GM06990 (cell line): ENCODE data around the gene TEX10.
"Not testable (repeated sequence)": the region's sequence is repeated elsewhere in the genome, so short reads cannot be mapped to it uniquely, and the experiment has no call there.

ENCODE experiments used
- DNase-seq: peaks from one replicate; pipeline ENCODE4 v3.0.0-alpha.2; 2011; ENCODE audit not compliant: insufficient read length; ENCODE audit errors: extremely low read depth
- H3K27me3 ChIP-seq: replicated peaks from 2 replicates; pipeline ENCODE4 v1.6.0; 2011; ENCODE audit warnings: low read length; ENCODE audit not compliant: control insufficient read depth, insufficient read depth
- H3K36me3 ChIP-seq: 2 replicates; pipeline ENCODE4 v1.5.1; 2011; ENCODE audit warnings: low read length; ENCODE audit not compliant: control insufficient read depth, insufficient read depth
- H3K4me3 ChIP-seq: replicated peaks from 2 replicates; pipeline ENCODE4 v1.5.1; 2011; ENCODE audit warnings: low read depth, mild to moderate bottlenecking, control low read depth, low read length
- TF ChIP-seq, protein P1 (sequence below): IDR thresholded peaks from 2 replicates; pipeline ENCODE4 v1.5.1; 2011; ENCODE audit warnings: low read length, control low read depth, mild to moderate bottlenecking, inconsistent platforms; ENCODE audit not compliant: insufficient read depth, poor library complexity, severe bottlenecking

The TEX10 gene

DNA sequence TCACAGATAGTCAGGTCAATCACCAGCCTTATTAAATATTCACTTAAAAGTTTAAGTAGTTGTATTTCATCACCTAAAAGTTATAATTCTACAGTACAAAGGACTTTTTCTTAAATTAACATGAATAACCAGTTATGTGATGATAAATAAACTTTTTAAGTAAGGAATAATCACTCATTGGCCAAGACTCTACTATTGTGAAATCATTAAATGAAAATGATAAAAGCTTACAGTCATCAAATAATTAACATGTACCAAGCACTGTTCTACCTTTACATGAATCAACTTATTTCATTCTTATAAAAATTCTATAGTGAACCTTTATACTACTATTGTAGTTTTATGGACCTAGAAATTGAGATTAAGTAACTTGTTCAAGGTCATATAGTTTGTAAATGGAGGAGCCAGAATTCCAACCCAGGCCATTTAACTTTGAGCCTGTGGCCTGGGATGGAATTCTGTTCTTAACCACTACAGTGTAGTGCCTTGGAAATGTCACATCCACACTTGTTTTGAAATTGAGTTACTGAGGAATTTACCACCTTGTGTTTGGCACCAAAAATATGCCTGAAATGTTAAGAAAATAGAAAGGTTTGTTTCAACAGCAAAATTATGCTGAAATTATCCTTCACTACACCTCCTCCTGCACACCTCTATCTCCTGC is 41.4 kb upstream of the TEX10 start:
- Histone ChIP-seq H3K4me3 (no peak overlapping the region), H3K36me3 (no peaks in the 10 kb centered on the region), H3K27me3 (no peaks in the 10 kb centered on the region)
- no peak for DNase-seq
- TF ChIP-seq, protein P1, sequence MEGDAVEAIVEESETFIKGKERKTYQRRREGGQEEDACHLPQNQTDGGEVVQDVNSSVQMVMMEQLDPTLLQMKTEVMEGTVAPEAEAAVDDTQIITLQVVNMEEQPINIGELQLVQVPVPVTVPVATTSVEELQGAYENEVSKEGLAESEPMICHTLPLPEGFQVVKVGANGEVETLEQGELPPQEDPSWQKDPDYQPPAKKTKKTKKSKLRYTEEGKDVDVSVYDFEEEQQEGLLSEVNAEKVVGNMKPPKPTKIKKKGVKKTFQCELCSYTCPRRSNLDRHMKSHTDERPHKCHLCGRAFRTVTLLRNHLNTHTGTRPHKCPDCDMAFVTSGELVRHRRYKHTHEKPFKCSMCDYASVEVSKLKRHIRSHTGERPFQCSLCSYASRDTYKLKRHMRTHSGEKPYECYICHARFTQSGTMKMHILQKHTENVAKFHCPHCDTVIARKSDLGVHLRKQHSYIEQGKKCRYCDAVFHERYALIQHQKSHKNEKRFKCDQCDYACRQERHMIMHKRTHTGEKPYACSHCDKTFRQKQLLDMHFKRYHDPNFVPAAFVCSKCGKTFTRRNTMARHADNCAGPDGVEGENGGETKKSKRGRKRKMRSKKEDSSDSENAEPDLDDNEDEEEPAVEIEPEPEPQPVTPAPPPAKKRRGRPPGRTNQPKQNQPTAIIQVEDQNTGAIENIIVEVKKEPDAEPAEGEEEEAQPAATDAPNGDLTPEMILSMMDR: no peak

DNA sequence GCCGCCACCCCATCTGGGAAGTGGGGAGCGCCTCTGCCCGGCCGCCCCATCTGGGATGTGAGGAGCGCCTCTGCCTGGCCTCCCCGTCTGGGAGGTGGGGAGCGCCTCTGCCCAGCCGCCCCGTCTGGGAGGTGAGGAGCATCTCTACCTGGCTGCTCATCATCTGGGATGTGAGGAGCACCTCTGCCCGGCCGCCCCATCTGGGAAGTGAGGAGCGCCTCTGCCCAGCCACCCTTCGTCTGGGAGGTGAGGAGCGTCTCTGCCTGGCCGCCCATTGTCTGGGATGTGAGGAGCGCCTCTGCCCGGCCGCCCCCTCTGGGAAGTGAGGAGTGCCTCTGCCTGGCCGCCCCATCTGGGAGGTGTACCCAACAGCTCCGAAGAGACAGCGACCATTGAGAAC is 40.2 kb upstream of the TEX10 start:
- not testable (repeated sequence) for DNase-seq, H3K36me3 ChIP-seq, H3K4me3 ChIP-seq, H3K27me3 ChIP-seq

- H3K27me3 ChIP-seq: no peaks in the 10 kb centered on the region
- H3K36me3 ChIP-seq: no peaks in the 10 kb centered on the region
- no peak overlapping the region for H3K4me3 ChIP-seq
- TF ChIP-seq, protein P1: no peak
- no peak for DNase-seq
Observed at GRCh38 chr9:100379862-100380261, 27.1 kb upstream of the TEX10 start.

- Histone ChIP-seq H3K36me3 (no peaks in the 10 kb centered on the region), H3K4me3 (no peak overlapping the region), H3K27me3 (no peaks in the 10 kb centered on the region)
- no peak for DNase-seq
- TF ChIP-seq, protein P1: no peak
Observed at GRCh38 chr9:100377015-100377414, 24.3 kb upstream of the TEX10 start.

GRCh38 chr9:100375658-100376057 is 22.9 kb upstream of the TEX10 start:
- no peaks in the 10 kb centered on the region for H3K36me3 ChIP-seq
- TF ChIP-seq, protein P1: no peak
- H3K4me3 ChIP-seq: no peak overlapping the region
- DNase-seq: no peak
- no peaks in the 10 kb centered on the region for H3K27me3 ChIP-seq

DNA sequence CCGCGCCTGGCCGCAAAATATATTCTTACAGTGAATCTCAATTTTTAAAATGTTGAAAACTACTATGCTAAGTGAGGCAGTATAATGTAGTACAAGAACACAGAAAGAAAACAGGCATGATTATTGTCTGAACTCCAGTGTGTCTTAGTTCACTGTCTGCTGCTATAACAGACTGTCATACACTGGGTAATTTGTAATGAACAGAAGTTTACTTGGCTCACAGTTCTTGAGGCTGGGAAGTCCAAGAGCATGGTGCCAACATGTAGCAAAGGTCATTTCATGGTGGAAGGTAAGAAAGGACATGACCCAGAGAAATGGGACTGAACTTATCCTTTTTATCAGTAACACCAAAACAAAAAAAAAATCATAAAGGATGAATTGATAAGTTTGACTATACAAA is 19.9 kb upstream of the TEX10 start:
- TF ChIP-seq, protein P1: no peak
- no peak overlapping the region for H3K4me3 ChIP-seq
- H3K27me3 ChIP-seq: no peaks in the 10 kb centered on the region
- H3K36me3 ChIP-seq: no peaks in the 10 kb centered on the region
- DNase-seq: no peak
